Measurements from ENCODE around the gene SMLR1. TPM values are rescaled to one million over a fixed set of nuclear protein-coding genes. Genes with fewer than 3 reads are reported as not detected.

The SMLR1 gene
- total and polyA plus RNA-seq, 7 donors = not detected

- intact Hi-C loops (cut with DNase I) = no loop called here
- no peak overlapping the region for H3K4me3 ChIP-seq
- no peaks in the 10 kb centered on the region for H3K27me3 ChIP-seq (ENCODE audit: insufficient read depth in 3 of 3, low read length in 2 of 3)
- WGBS, 3 donors = 58 to 68% (median 66%) methylated on average over 7 of the region's 7 CpGs
- no peaks in the 10 kb centered on the region for H3K4me1 ChIP-seq
- ATAC-seq = no peak
- no peak overlapping the region for H3K27ac ChIP-seq
- H3K36me3 ChIP-seq (ENCODE audit: insufficient read depth in 1 of 2, low read depth in 1 of 2) = peaks cover 0 to 4% of the 10 kb centered on the region in 2 donors
- TF ChIP-seq CTCF (IDR thresholded peaks at IDR 0.05) = no peak
- DNase-seq = no peak
- H3K9me3 ChIP-seq = no peaks in the 10 kb centered on the region
Observed at GRCh38 chr6:130852844-130853554, 25.8 kb downstream of the SMLR1 start.

- intact Hi-C loops (cut with DNase I) = no loop called here
- Histone ChIP-seq H3K27me3 (ENCODE audit: insufficient read depth in 3 of 3, low read length in 2 of 3) (no peaks in the 10 kb centered on the region), H3K9me3 (no peaks in the 10 kb centered on the region), H3K36me3 (ENCODE audit: insufficient read depth in 1 of 2, low read depth in 1 of 2) (peaks cover 0 to 6% of the 10 kb centered on the region in 2 donors), H3K4me3 (no peak overlapping the region), H3K27ac (no peak overlapping the region), H3K4me1 (no peaks in the 10 kb centered on the region)
- no peak for ATAC-seq
- no peak for DNase-seq
- no peak for TF ChIP-seq CTCF (IDR thresholded peaks at IDR 0.05)
- 57 to 67% (median 62%) methylated on average over 5 of the region's 5 CpGs for WGBS, 3 donors
Observed at GRCh38 chr6:130853555-130854183, 26.5 kb downstream of the SMLR1 start.

DNA sequence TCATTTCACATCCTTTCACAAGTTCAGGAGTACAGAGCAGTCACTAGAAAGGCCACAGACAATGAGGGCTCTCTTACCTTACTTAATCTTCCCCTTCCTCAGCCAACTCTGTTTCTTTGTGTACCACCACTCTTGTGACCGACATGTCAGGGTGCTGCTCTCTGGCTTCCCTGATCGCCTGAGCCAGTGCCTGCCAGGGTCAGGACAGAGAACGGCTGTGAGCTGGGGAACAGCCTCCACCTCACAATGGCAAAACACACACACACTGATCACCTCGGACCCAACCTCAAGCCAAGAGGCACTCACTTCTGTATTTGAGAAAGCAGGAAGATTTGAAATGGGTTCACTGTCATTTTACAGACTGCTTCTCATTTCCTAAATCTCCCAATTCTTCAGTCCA is 30.8 kb downstream of the SMLR1 start:
- WGBS, 3 donors = 77 to 81% (median 77%) methylated on average over 4 of the region's 4 CpGs
- Histone ChIP-seq H3K36me3 (ENCODE audit: insufficient read depth in 1 of 2, low read depth in 1 of 2) (peaks cover 0 to 17% of the 10 kb centered on the region in 2 donors), H3K9me3 (no peaks in the 10 kb centered on the region)

GRCh38 chr6:130858498-130859160 is 31.4 kb downstream of the SMLR1 start:
- H3K4me3 ChIP-seq = no peak overlapping the region
- DNase-seq = no peak
- no peaks in the 10 kb centered on the region for H3K9me3 ChIP-seq
- H3K27me3 ChIP-seq (ENCODE audit: insufficient read depth in 3 of 3, low read length in 2 of 3) = no peaks in the 10 kb centered on the region
- WGBS, 3 donors = 41 to 57% (median 52%) methylated on average over 2 of the region's 2 CpGs
- TF ChIP-seq CTCF (IDR thresholded peaks at IDR 0.05) = no peak
- ATAC-seq = no peak
- intact Hi-C loops (cut with DNase I) = no loop called here
- H3K4me1 ChIP-seq = no peaks in the 10 kb centered on the region
- H3K36me3 ChIP-seq (ENCODE audit: insufficient read depth in 1 of 2, low read depth in 1 of 2) = peaks cover 0 to 20% of the 10 kb centered on the region in 2 donors
- no peak overlapping the region for H3K27ac ChIP-seq

More for the DNA sequence above, 30.8 kb downstream of the SMLR1 start:
- H3K27ac ChIP-seq = no peak overlapping the region
- no peaks in the 10 kb centered on the region for H3K4me1 ChIP-seq
- no peak for TF ChIP-seq CTCF (IDR thresholded peaks at IDR 0.05)
- intact Hi-C loops (cut with DNase I) = no loop called here
- no peak overlapping the region for H3K4me3 ChIP-seq
- DNase-seq (no peak), ATAC-seq (no peak)
- no peaks in the 10 kb centered on the region for H3K27me3 ChIP-seq (ENCODE audit: insufficient read depth in 3 of 3, low read length in 2 of 3)

Data from psoas muscle (tissue), 8 donors.